NCI-H2227 (cell line): ENCODE results near the gene ACSF3.

ENCODE experiments used
- DNase-seq: peaks from one replicate; lab custom pipeline; 2025; ENCODE audit not compliant: unreplicated experiment; lab: John Stamatoyannopoulos, UW

ACSF3 gene

GRCh38 chr16:89093602-89094251 lies at the start of gene ACSF3:
Gene ACSF3, plus strand, starts transcription at chr16:89093852. Its CDS starts 6,830 bp downstream, at chr16:89100682.
- peak; percentile 54 for DNase-seq

- DNase-seq, result no peak
These were observed 49.1 kb upstream of the ACSF3 start for GRCh38 chr16:89044418-89045180.

- no peak for DNase-seq
These were observed 48.4 kb upstream of the ACSF3 start for GRCh38 chr16:89045181-89045815.

GRCh38 chr16:89045881-89046280 lies 47.8 kb upstream of the ACSF3 start:
- DNase-seq, result no peak

- no peak for DNase-seq
These were observed 47.2 kb upstream of the ACSF3 start for GRCh38 chr16:89046491-89046890.

- DNase-seq, result no peak
These were observed 46.1 kb upstream of the ACSF3 start for GRCh38 chr16:89047331-89048089.

GRCh38 chr16:89048090-89048725 lies 45.4 kb upstream of the ACSF3 start:
- DNase-seq, result no peak

- no peak for DNase-seq
These were observed 44.7 kb upstream of the ACSF3 start for GRCh38 chr16:89048871-89049422.

- no peak for DNase-seq
These were observed 44.1 kb upstream of the ACSF3 start for GRCh38 chr16:89049484-89050118.

GRCh38 chr16:89050119-89050867 lies 43.4 kb upstream of the ACSF3 start:
- no peak for DNase-seq

- no peak for DNase-seq
These were observed 42.8 kb upstream of the ACSF3 start for GRCh38 chr16:89050868-89051311.

GRCh38 chr16:89051521-89052166 lies 42.0 kb upstream of the ACSF3 start:
- no peak for DNase-seq

GRCh38 chr16:89052191-89052889 lies 41.3 kb upstream of the ACSF3 start:
- no peak for DNase-seq

GRCh38 chr16:89052890-89053724 lies 40.5 kb upstream of the ACSF3 start:
- peak; percentile 72 for DNase-seq

- no peak for DNase-seq
These were observed 40.0 kb upstream of the ACSF3 start for GRCh38 chr16:89053725-89054029.

- DNase-seq, result no peak
These were observed 39.4 kb upstream of the ACSF3 start for GRCh38 chr16:89054261-89054661.

- DNase-seq, result no peak
These were observed 38.9 kb upstream of the ACSF3 start for GRCh38 chr16:89054714-89055113.

- DNase-seq, result no peak
These were observed 38.3 kb upstream of the ACSF3 start for GRCh38 chr16:89055313-89055712.
